Right renal cortex interstitium (tissue), 3 donors: ENCODE data around the gene AUTS2. TPM values are rescaled to one million over a fixed set of nuclear protein-coding genes. Genes with fewer than 3 reads are reported as not detected.

Experiments
- DNase-seq, 3 donors: peaks; one replicate each; pipeline ENCODE4 v3.0.0-alpha.2; 2013; ENCODE audit warnings: low read depth in 3 of 3, low spot score in 2 of 3
- polyA plus RNA-seq, 3 donors: library from polyadenylated mRNA; unstranded; fragments of 120-200 nt; gene quantifications; one replicate each; pipeline ENCODE4 v1.2.1, GENCODE V29; 2013; ENCODE audit not compliant: insufficient read length in 3 of 3

The AUTS2 gene
- polyA plus RNA-seq, 3 donors, result 51.6 to 66.2 (median 55.2) TPM

DNA sequence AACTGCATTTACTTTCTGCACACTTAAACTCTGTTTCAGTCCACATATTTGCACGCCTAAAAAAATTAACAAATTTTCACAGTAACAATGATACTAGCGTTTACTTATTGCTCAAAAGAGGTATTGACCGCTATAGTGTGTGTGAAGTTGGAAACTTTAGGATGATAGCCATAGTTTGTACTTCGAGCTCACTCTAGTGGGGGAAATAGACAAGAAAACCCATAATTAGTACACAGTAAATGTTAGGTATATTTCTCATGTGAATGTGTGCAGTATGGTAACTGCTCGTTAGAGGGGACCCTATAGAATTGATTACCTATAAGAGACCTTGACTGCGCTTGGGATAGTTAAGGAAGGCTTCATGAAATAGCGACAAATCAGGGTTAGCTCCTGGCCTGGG lies 238.4 kb downstream of the AUTS2 start:
- no peak for DNase-seq

DNA sequence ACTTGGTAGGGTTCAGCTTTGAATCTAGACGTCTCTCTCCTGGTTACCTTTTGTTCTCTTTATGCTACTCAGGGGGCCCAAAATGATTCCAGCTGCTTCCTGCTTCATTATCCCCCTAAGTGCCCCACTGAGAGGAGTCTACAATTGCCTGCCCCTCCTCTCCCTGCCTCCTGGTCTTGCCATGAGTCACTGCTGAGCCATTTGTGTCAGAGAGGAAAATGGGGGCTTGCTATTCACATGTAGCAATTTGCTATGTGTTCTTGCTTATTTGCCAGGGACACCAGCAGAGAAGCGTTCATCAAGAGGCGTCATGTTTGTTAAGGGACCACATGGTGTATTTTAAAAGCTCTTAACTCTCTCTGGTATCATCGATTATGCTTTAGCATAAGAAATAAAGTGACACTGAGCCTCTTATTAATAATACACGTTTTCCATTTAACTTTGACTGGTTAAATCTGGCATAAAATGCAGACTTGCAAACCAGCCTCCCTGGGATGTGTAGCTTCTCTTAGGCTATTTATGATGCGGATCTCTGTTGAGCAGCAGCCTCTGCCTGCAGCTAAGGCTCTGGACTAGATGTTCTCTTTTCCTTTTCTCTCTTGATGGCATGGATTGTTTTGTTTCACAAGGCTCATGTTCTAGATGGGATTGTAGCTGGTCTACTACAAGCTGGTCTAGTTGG lies 239.3 kb downstream of the AUTS2 start:
- no peak for DNase-seq

DNA sequence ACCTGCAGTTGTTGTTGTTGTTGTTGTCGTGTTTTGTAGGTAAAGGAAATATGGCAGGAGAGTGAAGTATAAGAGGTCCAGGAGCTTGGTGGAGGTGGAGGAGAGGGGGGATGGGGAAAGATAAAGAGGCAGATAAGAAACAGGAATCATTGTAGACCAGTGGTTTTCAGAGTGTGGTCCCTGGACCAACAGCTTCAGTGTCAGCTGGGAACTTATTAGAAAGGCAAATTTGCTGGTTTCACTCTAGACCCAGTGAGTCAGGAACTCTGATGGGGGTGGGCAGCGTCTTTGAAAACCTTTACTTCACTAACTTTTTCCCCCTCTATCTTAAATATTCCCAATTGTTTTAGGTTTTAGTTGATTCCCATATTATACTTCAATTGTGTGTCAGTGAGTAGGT lies 241.5 kb downstream of the AUTS2 start:
- DNase-seq, result no peak

DNA sequence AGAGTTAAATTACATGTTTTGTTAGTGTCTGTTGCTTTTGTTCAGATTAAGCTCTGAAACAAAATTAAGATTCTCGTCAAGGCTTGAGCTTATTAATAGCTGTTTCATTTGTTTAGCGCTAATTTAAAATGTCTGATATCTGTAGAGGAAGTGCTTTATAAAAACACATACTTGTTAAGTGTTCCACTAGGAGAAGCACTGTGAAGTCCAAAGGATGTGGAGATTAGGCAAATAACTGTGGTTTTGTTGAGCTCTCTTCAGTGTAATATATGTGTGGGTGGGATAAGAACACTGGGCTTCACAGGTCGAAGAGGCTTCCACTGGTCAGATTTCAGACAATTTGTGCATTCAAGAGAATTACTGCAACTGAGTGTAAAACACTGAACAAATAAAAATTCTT lies 242.0 kb downstream of the AUTS2 start:
- DNase-seq, result no peak

DNA sequence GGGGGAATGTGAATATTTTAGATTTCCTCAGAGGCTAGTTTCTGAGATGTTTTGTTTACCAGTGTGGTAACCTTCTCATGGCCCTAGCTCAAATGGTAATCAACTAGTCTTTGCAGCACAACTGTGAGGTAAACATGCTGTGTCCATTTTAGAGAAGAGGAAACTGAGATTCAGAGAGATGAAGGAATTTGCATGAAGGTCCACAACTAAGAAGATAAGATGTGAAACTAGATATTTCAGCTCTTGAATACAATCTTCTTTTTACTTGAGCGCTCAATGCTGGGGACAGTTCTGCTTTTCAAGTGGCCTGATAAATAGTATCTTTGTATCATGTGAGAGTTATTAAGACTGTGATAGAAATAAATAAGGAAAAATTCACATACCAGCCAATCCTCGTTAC lies 245.4 kb downstream of the AUTS2 start:
- DNase-seq, result no peak

DNA sequence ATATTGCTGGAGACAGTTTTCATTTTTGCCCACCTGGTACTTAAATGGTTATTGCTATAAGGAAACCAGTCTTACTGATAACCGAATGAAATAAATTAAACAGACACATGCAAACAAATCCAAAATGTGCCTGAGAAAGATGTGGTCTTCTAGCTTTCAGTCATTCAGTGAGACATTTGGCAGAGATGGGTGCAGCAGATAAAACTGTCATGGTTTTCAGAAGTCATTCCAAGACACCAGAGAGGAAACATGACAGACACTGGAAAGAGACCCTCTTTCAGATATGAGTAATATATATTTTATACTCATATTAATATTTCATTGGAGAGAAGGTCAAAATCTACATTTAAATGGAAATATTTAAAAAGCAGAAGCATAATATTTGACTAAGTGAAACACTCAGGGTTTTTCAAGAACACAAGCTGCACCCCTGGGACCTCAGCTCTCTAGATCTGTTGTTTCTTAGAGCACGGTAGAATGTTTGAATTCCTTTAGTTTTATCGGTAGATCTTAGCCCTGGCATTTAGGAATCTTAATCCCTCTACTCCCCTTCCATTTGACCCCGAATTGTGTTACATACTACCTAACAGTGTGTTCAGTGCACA lies 246.1 kb downstream of the AUTS2 start:
- no peak for DNase-seq

DNA sequence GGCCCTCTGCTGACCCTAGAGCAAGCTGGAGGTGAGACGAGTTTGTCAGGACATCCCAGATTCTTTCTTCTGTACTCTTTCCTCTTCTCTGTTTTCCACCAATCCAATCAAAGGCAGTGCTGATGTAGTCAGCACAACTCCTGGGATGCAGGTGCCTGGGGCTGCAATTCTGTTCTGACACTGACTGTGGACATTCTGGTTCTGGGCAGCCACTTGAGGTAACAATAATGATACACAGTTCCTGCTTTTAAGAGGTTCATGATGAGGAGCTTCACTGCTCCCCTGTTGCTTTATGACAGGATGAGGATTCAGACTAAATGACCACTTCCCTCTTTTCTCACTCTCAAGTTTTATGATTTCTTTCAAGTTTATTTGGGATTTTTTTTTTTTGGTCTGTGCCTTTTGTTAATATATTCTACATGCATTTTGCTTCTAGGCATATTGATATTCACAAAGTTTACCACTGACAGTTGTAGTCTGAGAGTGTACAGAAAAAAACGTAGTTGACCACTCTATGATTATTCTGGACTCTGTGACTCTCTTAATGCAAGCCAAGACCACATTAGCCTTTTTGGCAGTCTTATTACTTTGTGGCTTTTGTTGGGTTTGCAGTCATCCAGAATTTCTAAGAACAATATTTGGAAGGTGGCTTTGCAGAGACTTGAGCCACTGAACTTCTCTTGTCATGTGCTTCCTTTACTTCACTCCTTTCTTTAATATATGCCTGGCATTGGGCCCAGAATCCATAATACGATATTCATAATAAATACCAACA lies 247.6 kb downstream of the AUTS2 start:
- DNase-seq, result no peak

DNA sequence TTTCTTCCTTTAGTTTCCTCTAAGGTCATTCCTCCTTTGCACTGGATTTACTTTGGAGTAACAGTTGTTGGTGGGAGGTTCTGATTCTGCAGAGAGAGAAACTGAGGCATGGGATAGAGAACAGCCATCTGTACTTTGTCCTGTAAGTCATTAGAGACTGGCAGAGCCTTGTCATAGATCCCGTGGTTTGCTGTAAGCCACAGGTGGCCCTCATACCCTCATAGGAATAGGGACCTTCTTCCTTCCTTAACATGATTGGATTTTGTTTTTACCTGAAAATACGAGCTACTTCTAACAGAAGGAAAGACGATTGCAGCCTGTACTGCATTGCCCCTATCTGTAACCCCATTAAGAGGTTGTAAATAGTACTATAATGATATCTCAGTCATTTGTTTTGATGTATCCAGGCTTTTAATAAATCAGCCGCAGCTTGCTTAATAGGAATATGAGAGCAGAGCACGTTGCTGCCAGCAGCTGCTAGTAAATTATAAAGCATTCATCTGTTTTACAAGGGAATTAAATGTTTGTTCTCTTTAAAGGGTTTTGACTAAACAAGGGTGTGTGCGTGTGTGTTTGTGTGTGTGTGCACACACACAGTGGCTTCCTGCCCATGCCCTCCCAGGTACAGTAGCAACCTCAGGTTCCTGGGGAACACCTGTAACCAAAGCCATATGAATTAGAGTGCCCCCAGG lies 249.8 kb downstream of the AUTS2 start:
- no peak for DNase-seq

DNA sequence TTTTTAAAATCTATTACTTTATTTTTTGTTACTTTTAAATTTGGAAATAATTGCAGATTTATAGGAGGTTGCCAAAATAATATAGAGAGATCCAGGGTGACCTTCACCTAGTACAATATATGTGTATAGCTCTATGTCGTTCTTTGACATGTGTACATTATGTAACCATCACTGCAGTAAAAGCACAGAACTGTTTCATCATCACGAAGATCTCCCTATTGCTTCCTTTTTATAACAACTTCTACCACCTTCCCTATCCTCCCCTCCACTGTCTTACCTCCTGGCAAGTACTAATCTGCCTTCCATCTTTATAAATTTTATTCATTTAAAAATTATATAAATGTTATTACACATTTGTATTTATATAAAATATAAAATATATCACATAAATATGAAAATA lies 251.0 kb downstream of the AUTS2 start:
- DNase-seq, result no peak

DNA sequence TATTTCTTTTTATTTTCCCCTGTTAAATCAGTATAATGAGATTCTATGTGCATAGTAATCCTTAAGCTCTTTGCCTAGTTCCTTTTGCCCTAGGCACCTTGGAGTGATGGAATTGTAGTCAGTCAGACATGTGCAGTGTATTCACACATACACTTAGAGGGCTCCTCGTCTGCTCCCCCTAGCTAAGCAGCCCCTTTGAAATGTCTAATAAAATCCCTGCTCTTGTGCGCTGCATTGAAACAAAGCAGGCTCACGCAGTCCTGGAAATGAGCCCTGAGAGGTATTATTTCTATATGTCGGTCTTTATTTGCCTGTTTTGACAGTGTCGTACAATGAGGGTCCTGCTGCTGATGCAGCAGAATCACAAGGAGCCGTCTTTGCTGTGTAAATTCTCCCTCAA lies 258.7 kb downstream of the AUTS2 start:
- no peak for DNase-seq

DNA sequence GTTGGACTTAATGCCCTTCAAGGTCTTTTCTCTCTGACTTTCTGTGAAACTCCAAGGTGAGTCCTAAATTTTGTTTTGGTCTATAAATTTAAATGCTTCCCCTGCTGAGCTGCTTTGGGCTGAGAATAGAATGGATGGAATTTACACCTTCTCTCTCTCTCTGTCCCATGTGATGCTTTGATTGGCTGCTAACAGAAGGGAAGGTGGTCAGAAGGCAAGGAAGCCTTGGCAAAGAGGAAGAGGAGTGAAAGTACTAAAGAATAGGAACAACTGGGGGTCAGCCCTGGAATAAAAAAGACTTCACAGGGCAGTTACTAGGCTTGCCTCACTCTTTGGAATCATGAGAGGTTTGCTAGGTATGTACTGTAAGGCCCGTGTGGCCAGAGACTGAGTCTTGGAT lies 260.2 kb downstream of the AUTS2 start:
- no peak for DNase-seq

DNA sequence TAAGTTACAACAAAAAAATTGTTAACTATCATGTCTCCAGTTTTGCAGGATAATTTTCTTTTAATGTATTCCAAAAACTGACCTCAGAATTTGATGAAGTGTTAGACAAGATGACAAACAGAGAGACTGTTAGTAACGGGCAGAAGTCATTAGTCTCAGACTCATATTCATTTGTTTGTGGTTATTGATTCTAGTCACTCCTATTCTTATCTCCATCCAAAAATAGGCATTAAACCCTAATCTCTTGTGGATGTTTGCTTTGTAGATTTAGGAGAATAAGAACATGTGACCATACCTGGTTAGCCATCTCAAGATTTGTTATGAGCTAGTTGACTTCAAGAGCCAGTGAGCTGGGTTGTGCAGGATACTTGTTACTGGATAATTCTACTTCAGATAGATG lies 261.1 kb downstream of the AUTS2 start:
- DNase-seq, result no peak

DNA sequence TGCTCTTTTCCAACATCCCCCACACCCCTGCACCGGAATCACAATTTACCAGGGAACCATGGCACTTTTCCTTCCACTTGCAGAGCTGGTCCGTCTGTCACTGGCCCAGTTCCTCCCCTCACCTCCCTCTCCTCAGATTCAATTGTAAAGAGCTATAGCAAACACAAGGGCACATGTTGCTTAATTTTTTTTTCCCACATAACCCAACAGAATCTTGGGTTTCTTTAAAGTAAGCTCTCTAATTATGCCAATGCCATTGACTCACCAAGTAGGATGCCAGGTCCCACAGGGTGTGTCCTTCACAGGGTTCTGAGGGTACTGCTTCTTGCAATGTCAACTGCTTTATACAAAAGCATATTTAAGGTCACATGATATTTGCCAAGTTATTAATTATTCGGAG lies 262.2 kb downstream of the AUTS2 start:
- no peak for DNase-seq

DNA sequence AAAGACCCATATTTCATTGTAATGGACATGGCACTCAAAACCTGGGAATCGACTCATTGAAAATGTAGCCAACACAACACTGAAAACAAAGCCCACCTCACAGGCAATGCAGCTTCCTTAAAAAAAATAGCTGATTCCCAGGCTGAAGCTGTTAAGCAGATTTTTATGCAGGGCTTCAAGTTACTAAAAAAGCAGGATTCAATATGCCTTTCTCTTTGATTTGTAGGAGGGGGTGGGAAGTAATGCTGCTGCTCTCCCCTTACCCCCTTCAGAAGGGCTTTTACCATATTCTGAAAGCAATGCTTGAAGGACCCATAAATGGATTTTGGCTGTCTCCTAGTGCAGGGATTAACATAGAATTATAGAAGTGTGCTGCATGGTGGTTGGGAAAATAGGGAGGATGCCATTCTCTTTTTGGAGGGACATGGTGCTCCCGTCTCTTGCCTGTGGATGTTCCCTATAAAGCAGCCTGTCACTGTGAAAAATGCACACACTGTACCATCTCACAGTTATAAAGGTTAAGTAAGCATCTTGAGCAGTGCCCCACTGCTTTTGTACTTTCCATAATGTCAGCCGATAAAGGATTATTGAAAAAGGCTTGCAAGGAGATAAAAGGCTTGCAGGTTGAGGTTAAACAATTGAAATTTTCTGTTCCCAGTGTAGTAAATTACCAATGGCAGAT lies 262.8 kb downstream of the AUTS2 start:
- peak in 1 of 3 donors; percentile 27 for DNase-seq

DNA sequence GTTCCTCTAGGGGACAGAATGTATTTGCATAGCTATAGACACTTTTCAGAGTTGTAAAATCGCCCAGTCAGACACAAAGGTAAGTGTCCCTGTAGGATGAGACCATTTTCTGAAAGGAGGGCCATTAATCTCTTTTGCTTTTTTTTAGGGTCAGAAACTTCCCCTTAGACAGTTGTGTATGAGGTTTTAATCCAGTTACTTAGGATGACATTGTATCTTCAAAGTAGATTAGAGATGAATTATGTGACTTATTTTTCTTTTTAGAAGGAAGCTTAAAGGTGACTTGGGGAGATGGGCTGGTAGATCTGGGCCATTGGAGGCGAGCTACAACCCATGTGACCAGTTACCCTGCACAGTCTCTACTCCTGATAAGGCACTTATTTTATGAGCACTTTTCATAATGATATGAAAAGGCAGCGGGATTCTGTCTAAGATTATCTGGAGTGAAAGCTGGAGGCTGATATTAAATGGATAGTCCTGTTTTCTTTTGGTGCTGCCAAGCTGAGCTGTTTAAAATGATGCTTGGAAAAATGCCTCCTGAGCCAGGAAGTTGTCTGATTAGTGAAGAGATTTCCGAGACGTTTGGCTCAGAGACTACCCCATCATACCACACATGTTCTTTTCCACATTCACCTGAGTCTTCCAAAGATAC lies 264.3 kb downstream of the AUTS2 start:
- no peak for DNase-seq

DNA sequence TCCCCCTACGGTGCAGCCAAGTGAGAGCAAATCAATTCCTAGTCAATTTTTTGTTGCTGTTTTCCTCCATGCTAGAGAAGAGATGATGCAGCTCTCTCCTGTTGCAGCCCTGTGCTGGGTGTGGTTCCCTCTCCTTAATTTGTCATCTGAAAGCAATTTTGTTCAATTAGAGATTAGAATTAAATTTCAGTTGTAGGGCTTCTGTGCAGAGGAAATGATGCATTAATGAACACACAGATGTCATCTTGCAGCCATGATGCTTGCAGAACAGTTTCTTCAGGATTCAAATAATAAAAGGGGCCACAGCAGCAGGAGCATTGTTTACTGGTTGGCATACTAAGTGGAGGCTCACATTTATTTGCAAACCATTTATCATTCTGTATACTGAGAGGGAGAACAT lies 266.0 kb downstream of the AUTS2 start:
- no peak for DNase-seq

DNA sequence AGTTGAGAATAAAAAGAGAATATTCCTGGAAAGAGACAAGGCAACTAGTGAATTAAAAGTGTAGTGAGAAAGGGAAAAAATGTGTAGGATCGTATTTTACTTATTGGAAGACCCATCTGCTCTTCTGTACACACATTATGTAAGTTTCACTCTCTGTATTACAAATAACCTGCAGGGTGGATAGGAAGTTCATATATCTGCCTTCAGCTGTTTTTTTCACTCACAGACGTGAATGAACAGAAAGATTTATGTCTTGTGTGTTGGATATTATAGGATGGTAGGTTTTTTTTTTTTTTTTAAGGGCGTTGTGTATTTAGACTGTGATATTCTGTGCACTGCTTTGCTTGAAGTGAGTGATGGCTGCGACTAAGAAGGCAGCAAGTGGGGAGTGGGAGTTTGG lies 266.5 kb downstream of the AUTS2 start:
- no peak for DNase-seq

DNA sequence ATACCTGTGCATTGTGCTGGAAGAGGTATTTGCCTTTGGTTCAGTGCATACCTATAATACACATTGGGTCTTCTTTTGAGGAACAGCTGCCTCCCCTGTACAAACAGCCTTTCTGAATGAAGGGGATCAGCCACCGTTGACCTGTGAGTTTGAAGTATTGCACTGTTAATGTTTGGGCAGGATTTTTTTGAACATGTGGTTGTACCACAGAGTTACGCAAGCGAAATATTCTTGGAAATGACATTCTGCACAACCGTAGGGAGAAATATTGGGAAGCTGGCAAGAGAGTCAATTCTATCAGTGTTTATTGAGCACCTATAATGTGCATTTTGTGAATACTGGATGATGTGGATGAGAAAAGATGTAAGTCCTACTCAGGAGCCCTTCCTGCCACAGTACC lies 270.6 kb downstream of the AUTS2 start:
- DNase-seq, result no peak

DNA sequence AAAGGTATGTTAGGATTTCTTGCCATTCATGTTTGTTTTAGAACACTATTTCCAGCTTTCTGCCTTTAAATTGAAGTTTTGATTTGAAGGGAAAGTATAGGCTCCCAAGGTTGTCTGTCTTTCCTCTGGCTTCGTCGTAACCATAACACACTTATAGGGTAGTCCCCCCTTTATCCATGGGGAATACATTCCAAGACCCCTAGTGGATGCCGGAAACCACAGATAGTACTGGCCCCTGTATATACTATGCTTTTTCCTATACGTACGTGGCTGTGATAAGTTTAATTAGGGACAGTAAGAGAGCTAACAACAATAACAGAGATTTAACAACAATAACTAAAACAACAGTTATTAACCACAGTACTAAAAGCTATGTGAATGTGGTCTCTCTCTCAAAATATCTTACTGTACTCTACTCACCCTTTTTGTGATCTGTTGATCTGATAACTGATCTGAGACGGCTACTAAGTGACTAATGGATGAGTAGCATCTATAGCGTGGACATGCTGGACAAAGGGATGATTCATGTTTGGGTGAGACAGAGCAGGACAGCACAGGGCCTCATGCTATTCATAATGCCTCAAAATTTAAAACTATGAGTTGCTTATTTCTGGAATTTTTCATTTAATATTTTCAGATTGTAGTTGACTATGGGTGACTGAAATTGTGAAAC lies 273.1 kb downstream of the AUTS2 start:
- DNase-seq, result no peak
